K562 (cell line): ENCODE measurements around the gene BRWD1. TPM values are rescaled to one million over a fixed set of nuclear protein-coding genes. Genes with fewer than 3 reads are reported as not detected.

Experiments used
- CBFA2T3 ChIP-seq: fragments of 450-650 bp; IDR thresholded peaks from 2 replicates; pipeline ENCODE4 v1.6.1; 2017
- FOXA1 ChIP-seq: fragments of 450-650 bp; IDR thresholded peaks from 2 replicates; pipeline ENCODE4 v1.6.1; 2016; ENCODE audit warnings: mild to moderate bottlenecking, borderline replicate concordance
- KLF1 ChIP-seq: fragments of 450-650 bp; IDR thresholded peaks from 2 replicates; pipeline ENCODE4 v1.6.1; 2016; ENCODE audit warnings: missing genetic modification characterization, missing compliant biosample characterization
- MAFG ChIP-seq: fragments of 450-650 bp; conservative IDR thresholded peaks from 2 replicates; pipeline ENCODE4 v1.6.1; 2016; ENCODE audit warnings: missing genetic modification characterization, missing compliant biosample characterization
- PHF20 ChIP-seq: fragments of 450-650 bp; IDR thresholded peaks from 2 replicates; pipeline ENCODE4 v1.6.1; 2018; ENCODE audit not compliant: partially characterized antibody
- PRPF4 ChIP-seq: fragments of 200-400 bp; formaldehyde crosslinking; IDR thresholded peaks from one replicate; pipeline ENCODE4 v1.6.1; 2017; ENCODE audit warnings: low read length, low read depth, mild to moderate bottlenecking; ENCODE audit not compliant: insufficient read depth, poor library complexity, severe bottlenecking
- PTBP1 ChIP-seq: fragments of 200-400 bp; formaldehyde crosslinking; IDR thresholded peaks from 2 replicates; pipeline ENCODE4 v1.6.1; 2017; ENCODE audit warnings: low read depth, low read length
- PURB ChIP-seq: sonication (generic); formaldehyde crosslinking; IDR thresholded peaks from 2 replicates; pipeline ENCODE4 v1.9.0; 2021; ENCODE audit warnings: low read depth, mild to moderate bottlenecking, missing genetic modification reagents
- RBBP5 ChIP-seq: fragments of 200-600 bp; sonication (generic); IDR thresholded peaks from 2 replicates; pipeline ENCODE4 v1.6.1; 2012; ENCODE audit warnings: borderline replicate concordance, mild to moderate bottlenecking, low read length, control low read depth, inconsistent platforms; ENCODE audit not compliant: insufficient read depth, poor library complexity, severe bottlenecking
- SMARCA5 ChIP-seq: fragments of 450-650 bp; IDR thresholded peaks from 2 replicates; pipeline ENCODE4 v1.6.1; 2016
- SNRNP70 ChIP-seq: fragments of 200-400 bp; formaldehyde crosslinking; optimal IDR thresholded peaks from 2 replicates; pipeline ENCODE3; 2017; ENCODE audit warnings: low read depth, low read length
- SPI1 ChIP-seq: IDR thresholded peaks from 2 replicates; pipeline ENCODE4 v1.6.1; 2011; ENCODE audit warnings: low read depth, low read length, control low read depth, borderline replicate concordance
- ZBTB12 ChIP-seq: fragments of 250-450 bp; sonication (Bioruptor Pico); IDR thresholded peaks from 2 replicates; pipeline ENCODE4 v1.4.0; 2020
- ZBTB49 ChIP-seq: sonication (generic); formaldehyde crosslinking; IDR thresholded peaks from 2 replicates; pipeline ENCODE4 v1.8.0; 2022; ENCODE audit warnings: missing genetic modification reagents, mild to moderate bottlenecking, borderline replicate concordance
- ZKSCAN8 ChIP-seq: fragments of 200-800 bp; sonication (Bioruptor generic); IDR thresholded peaks from 2 replicates; pipeline ENCODE4 v1.6.1; 2016; ENCODE audit warnings: missing genetic modification characterization, missing compliant biosample characterization
- ZNF121 ChIP-seq: sonication (generic); formaldehyde crosslinking; conservative IDR thresholded peaks from 2 replicates; pipeline ENCODE4 v1.8.0; 2022; ENCODE audit warnings: missing genetic modification reagents
- ZNF146 ChIP-seq: IDR thresholded peaks from one replicate; pipeline ENCODE4 v1.6.1; 2018; ENCODE audit warnings: missing compliant biosample characterization; ENCODE audit not compliant: unreplicated experiment
- ZNF280B ChIP-seq: fragments of 250-450 bp; sonication (Bioruptor Pico); IDR thresholded peaks from 2 replicates; pipeline ENCODE4 v1.5.1; 2021; ENCODE audit warnings: mild to moderate bottlenecking
- polyA plus RNA-seq, 8 experiments: library from polyadenylated mRNA; depleted of rRNA in 4 of 8; stranded (reverse) in 5 of 8; unstranded in 3 of 8; fragments of >200 nt; fragmentation: Nextera tagmentation in 2 of 8; fragmentation: Illumina TruSeq in 1 of 8; extraction: Ambion mirVana in 2 of 8; extraction: Trizol in 1 of 8; gene quantifications; 2 replicates each; pipeline versions ENCODE4 v1.2.1 to v1.2.3, GENCODE V29; 2011 to 2014; ENCODE audit warnings: inconsistent platforms in 1 of 8, missing spikeins in 1 of 8
- total RNA-seq, 7 experiments: library from RNA; depleted of rRNA in 6 of 7; stranded (reverse); fragments of >200 nt in 6 of 7; fragmentation: Illumina TruSeq in 2 of 7; extraction: Trizol in 2 of 7; gene quantifications; 2 replicates each; pipeline versions ENCODE4 v1.2.1 to v1.2.3, GENCODE V29; 2011 to 2021; ENCODE audit warnings: low replicate concordance in 1 of 7
- TF ChIP-seq, protein P1 (sequence below): fragments of 150-350 bp; conservative IDR thresholded peaks from 2 replicates; pipeline ENCODE4 v1.6.1; 2014; ENCODE audit warnings: low read length
- TF ChIP-seq, protein P2 (sequence below): fragments of 250-450 bp; sonication (Bioruptor Pico); IDR thresholded peaks from 2 replicates; pipeline ENCODE4 v1.4.0; 2020; ENCODE audit warnings: borderline replicate concordance

Gene BRWD1
- total and polyA plus RNA-seq, 9 of the 15 experiments (the other 6 are each of a cell fraction or from before 2014, with no cell fraction given): 10.1 to 60.2 (median 34.1) TPM

- TF ChIP-seq, protein P1, sequence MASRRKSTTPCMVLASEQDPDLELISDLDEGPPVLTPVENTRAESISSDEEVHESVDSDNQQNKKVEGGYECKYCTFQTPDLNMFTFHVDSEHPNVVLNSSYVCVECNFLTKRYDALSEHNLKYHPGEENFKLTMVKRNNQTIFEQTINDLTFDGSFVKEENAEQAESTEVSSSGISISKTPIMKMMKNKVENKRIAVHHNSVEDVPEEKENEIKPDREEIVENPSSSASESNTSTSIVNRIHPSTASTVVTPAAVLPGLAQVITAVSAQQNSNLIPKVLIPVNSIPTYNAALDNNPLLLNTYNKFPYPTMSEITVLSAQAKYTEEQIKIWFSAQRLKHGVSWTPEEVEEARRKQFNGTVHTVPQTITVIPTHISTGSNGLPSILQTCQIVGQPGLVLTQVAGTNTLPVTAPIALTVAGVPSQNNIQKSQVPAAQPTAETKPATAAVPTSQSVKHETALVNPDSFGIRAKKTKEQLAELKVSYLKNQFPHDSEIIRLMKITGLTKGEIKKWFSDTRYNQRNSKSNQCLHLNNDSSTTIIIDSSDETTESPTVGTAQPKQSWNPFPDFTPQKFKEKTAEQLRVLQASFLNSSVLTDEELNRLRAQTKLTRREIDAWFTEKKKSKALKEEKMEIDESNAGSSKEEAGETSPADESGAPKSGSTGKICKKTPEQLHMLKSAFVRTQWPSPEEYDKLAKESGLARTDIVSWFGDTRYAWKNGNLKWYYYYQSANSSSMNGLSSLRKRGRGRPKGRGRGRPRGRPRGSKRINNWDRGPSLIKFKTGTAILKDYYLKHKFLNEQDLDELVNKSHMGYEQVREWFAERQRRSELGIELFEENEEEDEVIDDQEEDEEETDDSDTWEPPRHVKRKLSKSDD: no peak
- no peak for TF ChIP-seq ZBTB49 (CRISPR knock-in tag)
- no peak for TF ChIP-seq ZNF121 (CRISPR knock-in tag)
- no peak for TF ChIP-seq SNRNP70
- TF ChIP-seq ZKSCAN8 (CRISPR knock-in tag): no peak
- TF ChIP-seq, protein P2, sequence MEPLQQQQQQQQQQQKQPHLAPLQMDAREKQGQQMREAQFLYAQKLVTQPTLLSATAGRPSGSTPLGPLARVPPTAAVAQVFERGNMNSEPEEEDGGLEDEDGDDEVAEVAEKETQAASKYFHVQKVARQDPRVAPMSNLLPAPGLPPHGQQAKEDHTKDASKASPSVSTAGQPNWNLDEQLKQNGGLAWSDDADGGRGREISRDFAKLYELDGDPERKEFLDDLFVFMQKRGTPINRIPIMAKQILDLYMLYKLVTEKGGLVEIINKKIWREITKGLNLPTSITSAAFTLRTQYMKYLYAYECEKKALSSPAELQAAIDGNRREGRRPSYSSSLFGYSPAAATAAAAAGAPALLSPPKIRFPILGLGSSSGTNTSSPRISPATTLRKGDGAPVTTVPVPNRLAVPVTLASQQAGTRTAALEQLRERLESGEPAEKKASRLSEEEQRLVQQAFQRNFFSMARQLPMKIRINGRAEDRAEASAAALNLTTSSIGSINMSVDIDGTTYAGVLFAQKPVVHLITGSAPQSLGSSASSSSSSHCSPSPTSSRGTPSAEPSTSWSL (CRISPR knock-in tag): no peak
- no peak for TF ChIP-seq SMARCA5
- TF ChIP-seq MAFG (tag): 0 out of 2 replicates have a peak, but pooled peaks have one; percentile 11
- TF ChIP-seq SPI1: no peak
- TF ChIP-seq CBFA2T3: peak; percentile 77
- TF ChIP-seq ZBTB12: no peak
- TF ChIP-seq FOXA1: no peak
- TF ChIP-seq KLF1 (tag): no peak
- no peak for TF ChIP-seq ZNF280B (CRISPR knock-in tag)
- TF ChIP-seq PRPF4: no peak
- no peak for TF ChIP-seq PTBP1
- no peak for TF ChIP-seq PURB (CRISPR knock-in tag)
- no peak for TF ChIP-seq PHF20
- no peak for TF ChIP-seq RBBP5
- no peak for TF ChIP-seq ZNF146 (CRISPR knock-in tag)
These were observed 164.5 kb downstream of the BRWD1 start (continued) for GRCh38 chr21:39148975-39149374.
